IMR-90 (cell line): ENCODE measurements around the gene FKTN. TPM values are rescaled to one million over a fixed set of nuclear protein-coding genes. Genes with fewer than 3 reads are reported as not detected.

Experiments used
- ATAC-seq: fragments of 200-7000 bp; cut with Tn5 transposase; 2 replicates; pipeline ENCODE4 v1.9.1; 2020; ENCODE audit warnings: low read depth, mild to moderate bottlenecking, moderate library complexity
- BruUV-seq: library from RNA; stranded (reverse); fragments of 400-500 nt; replicated peaks from 2 replicates; lab custom pipeline; 2021; lab: Mats Ljungman, UMichigan
- CTCF ChIA-PET: fragments of 300-600 bp; formaldehyde crosslinking; extraction: SDS; loops from one replicate; lab custom pipeline; 2021; ENCODE audit warnings: antibody characterized with exemption; lab: Yijun Ruan, JAX
- POLR2A ChIA-PET: fragments of 300-600 bp; sonication (Branson Sonifier 250); formaldehyde crosslinking; loops from one replicate; lab custom pipeline; 2022; ENCODE audit warnings: antibody characterized with exemption; ENCODE audit not compliant: unreplicated experiment; lab: Charles Lee
- DNase-seq: peaks from one replicate; pipeline ENCODE4 v3.0.0; 2013
- H2AFZ ChIP-seq: replicated peaks from 2 replicates; pipeline ENCODE3; 2013; ENCODE audit warnings: low read length, mild to moderate bottlenecking; ENCODE audit not compliant: poor library complexity
- H2AK5ac ChIP-seq: 2 replicates; pipeline ENCODE4 v1.6.1; 2013; ENCODE audit warnings: low read depth, low read length, inconsistent platforms
- H2AK9ac ChIP-seq: replicated peaks from 2 replicates; pipeline ENCODE3; 2013; ENCODE audit warnings: mild to moderate bottlenecking, low read depth, low read length, moderate library complexity; ENCODE audit not compliant: poor library complexity
- H2BK120ac ChIP-seq: 2 replicates; pipeline ENCODE4 v1.6.1; 2013; ENCODE audit warnings: low read depth, low read length, inconsistent platforms
- H2BK15ac ChIP-seq: 3 replicates; pipeline ENCODE4 v1.6.1; 2013; ENCODE audit warnings: low read depth, low read length, inconsistent platforms
- H2BK20ac ChIP-seq: 2 replicates; pipeline ENCODE4 v1.6.1; 2013; ENCODE audit warnings: low read depth, mild to moderate bottlenecking, inconsistent platforms, low read length, moderate library complexity
- H2BK5ac ChIP-seq: 2 replicates; pipeline ENCODE4 v1.6.1; 2013; ENCODE audit warnings: mild to moderate bottlenecking, low read depth, low read length, inconsistent platforms; ENCODE audit not compliant: poor library complexity, severe bottlenecking
- H3K14ac ChIP-seq: replicated peaks from 2 replicates; pipeline ENCODE4 v1.6.1; 2013; ENCODE audit warnings: low read depth, low read length, inconsistent platforms
- H3K18ac ChIP-seq: 2 replicates; pipeline ENCODE4 v1.6.1; 2013; ENCODE audit warnings: low read depth, low read length, control low read depth
- H3K23ac ChIP-seq: 2 replicates; pipeline ENCODE4 v1.6.1; 2013; ENCODE audit warnings: low read depth, low read length, inconsistent platforms
- H3K27ac ChIP-seq: 2 replicates; pipeline ENCODE4 v1.5.1; 2013; ENCODE audit warnings: mild to moderate bottlenecking, control low read depth, low read length; ENCODE audit not compliant: insufficient read depth
- H3K27me3 ChIP-seq: 2 replicates; pipeline ENCODE4 v1.6.1; 2013; ENCODE audit warnings: low read length; ENCODE audit not compliant: control insufficient read depth, insufficient read depth
- H3K36me3 ChIP-seq: 2 replicates; pipeline ENCODE4 v1.6.1; 2013; ENCODE audit warnings: low read length, mixed read lengths; ENCODE audit not compliant: control insufficient read depth, insufficient read depth
- H3K4ac ChIP-seq: 2 replicates; pipeline ENCODE4 v1.6.1; 2013; ENCODE audit warnings: low read depth, low read length, inconsistent platforms
- H3K4me1 ChIP-seq: 2 replicates; pipeline ENCODE4 v1.6.1; 2013; ENCODE audit warnings: low read length, mixed read lengths; ENCODE audit not compliant: control insufficient read depth, insufficient read depth
- H3K4me2 ChIP-seq: 2 replicates; pipeline ENCODE4 v1.6.1; 2013; ENCODE audit warnings: low read depth, mild to moderate bottlenecking, control low read depth, low read length, moderate library complexity
- H3K4me3 ChIP-seq: 2 replicates; pipeline ENCODE4 v1.5.1; 2013; ENCODE audit warnings: low read depth, mild to moderate bottlenecking, control low read depth, low read length, moderate library complexity; ENCODE audit not compliant: insufficient read depth
- H3K56ac ChIP-seq: 2 replicates; pipeline ENCODE4 v1.6.1; 2013; ENCODE audit warnings: low read length, inconsistent platforms; ENCODE audit not compliant: insufficient read depth; ENCODE audit errors: extremely low read depth
- H3K79me1 ChIP-seq, 2 experiments: 2 replicates each; pipeline ENCODE4 v1.6.1; 2013; ENCODE audit warnings: low read length in 2 of 2, inconsistent platforms in 1 of 2, low read depth in 1 of 2
- H3K9ac ChIP-seq: 2 replicates; pipeline ENCODE4 v1.6.1; 2013; ENCODE audit warnings: low read depth, low read length, control low read depth
- H3K9me1 ChIP-seq: 2 replicates; pipeline ENCODE4 v1.6.1; 2013; ENCODE audit warnings: low read length, inconsistent platforms; ENCODE audit not compliant: insufficient read depth
- H3K9me3 ChIP-seq: 2 replicates; pipeline ENCODE4 v1.6.1; 2013; ENCODE audit warnings: low read length; ENCODE audit not compliant: control insufficient read depth, insufficient read depth
- H4K20me1 ChIP-seq: 2 replicates; pipeline ENCODE4 v1.6.1; 2013; ENCODE audit warnings: low read length, inconsistent platforms; ENCODE audit not compliant: insufficient read depth
- H4K5ac ChIP-seq: 2 replicates; pipeline ENCODE4 v1.6.1; 2013; ENCODE audit warnings: mild to moderate bottlenecking, low read depth, low read length, control low read depth
- H4K8ac ChIP-seq, 2 experiments: 2 replicates each; pipeline ENCODE4 v1.6.1; 2013; ENCODE audit warnings: low read depth in 2 of 2, low read length in 2 of 2, control low read depth in 1 of 2, inconsistent platforms in 1 of 2
- H4K91ac ChIP-seq: 2 replicates; pipeline ENCODE4 v1.6.1; 2013; ENCODE audit warnings: low read depth, low read length, inconsistent platforms; ENCODE audit not compliant: insufficient read depth
- BHLHE40 ChIP-seq: fragments of 150-350 bp; IDR thresholded peaks from 2 replicates; pipeline ENCODE4 v1.6.1; 2016; ENCODE audit warnings: mild to moderate bottlenecking, low read depth, low read length
- CEBPB ChIP-seq: IDR thresholded peaks from 2 replicates; pipeline ENCODE4 v1.6.1; 2012; ENCODE audit warnings: low read depth, low read length, improper control_type of control experiment
- CHD1 ChIP-seq: IDR thresholded peaks from 2 replicates; pipeline ENCODE4 v1.6.1; 2012; ENCODE audit warnings: low read depth, low read length, improper control_type of control experiment
- CTCF ChIP-seq: conservative IDR thresholded peaks from 2 replicates; pipeline ENCODE4 v1.5.1; 2012; ENCODE audit warnings: mild to moderate bottlenecking, low read depth, low read length, improper control_type of control experiment
- FOS ChIP-seq: fragments of 150-350 bp; IDR thresholded peaks from 2 replicates; pipeline ENCODE4 v1.6.1; 2016; ENCODE audit warnings: low read depth, low read length
- MAFK ChIP-seq: IDR thresholded peaks from 2 replicates; pipeline ENCODE4 v1.6.1; 2012; ENCODE audit warnings: low read depth, low read length, improper control_type of control experiment
- MAZ ChIP-seq: IDR thresholded peaks from 2 replicates; pipeline ENCODE4 v1.6.1; 2012; ENCODE audit warnings: low read depth, mild to moderate bottlenecking, low read length, improper control_type of control experiment, moderate library complexity, borderline replicate concordance
- MXI1 ChIP-seq: IDR thresholded peaks from 2 replicates; pipeline ENCODE4 v1.6.1; 2012; ENCODE audit warnings: low read depth, mild to moderate bottlenecking, low read length, moderate library complexity, borderline replicate concordance
- NFE2L2 ChIP-seq: fragments of 150-350 bp; IDR thresholded peaks from 2 replicates; pipeline ENCODE4 v1.6.1; 2016; ENCODE audit warnings: low read depth, mild to moderate bottlenecking, low read length
- POLR2A ChIP-seq: IDR thresholded peaks from 2 replicates; pipeline ENCODE4 v1.6.1; 2012; ENCODE audit warnings: mild to moderate bottlenecking, low read depth, low read length
- RAD21 ChIP-seq: IDR thresholded peaks from 2 replicates; pipeline ENCODE4 v1.6.1; 2012; ENCODE audit warnings: low read length, improper control_type of control experiment
- RCOR1 ChIP-seq: IDR thresholded peaks from 2 replicates; pipeline ENCODE4 v1.6.1; 2012; ENCODE audit warnings: mild to moderate bottlenecking, low read length, improper control_type of control experiment; ENCODE audit not compliant: insufficient replicate concordance
- RFX5 ChIP-seq: IDR thresholded peaks from 2 replicates; pipeline ENCODE4 v1.8.0; 2012; ENCODE audit warnings: low read depth, mild to moderate bottlenecking, low read length, moderate library complexity
- SMC3 ChIP-seq: fragments of 150-350 bp; IDR thresholded peaks from 2 replicates; pipeline ENCODE4 v1.6.1; 2016; ENCODE audit warnings: low read depth, mild to moderate bottlenecking, antibody characterized with exemption, low read length, moderate library complexity
- WGBS, 2 experiments: methylation state at CpG; one replicate each; pipeline versions ENCODE4 v1.1.5 to v1.1.7; 2013; ENCODE audit warnings: missing lambda C conversion rate in 2 of 2; ENCODE audit not compliant: insufficient read length in 1 of 2; ENCODE audit errors: extremely low coverage in 2 of 2; 5-methylcytosine and 5-hydroxymethylcytosine counted together
- dilution Hi-C: fragments of 300-500 bp; cut with HindIII; formaldehyde crosslinking; loops from one replicate; pipeline ENCODE4 v1.14.3; 2018; ENCODE audit warnings: low sequenced_read_pairs; ENCODE audit not compliant: unreplicated experiment
- in situ Hi-C: fragments of 300-500 bp; cut with MboI; formaldehyde crosslinking; loops from 3 replicates; pipeline ENCODE4 v1.14.3; 2019; ENCODE audit warnings: low sequenced_read_pairs, inconsistent platforms, mixed read lengths
- intact Hi-C: fragments of 100-400 bp; cut with micrococcal nuclease; formaldehyde crosslinking; loops from 2 replicates; pipeline ENCODE4 v1.10.0; 2022
- polyA plus RNA-seq, 3 experiments: library from polyadenylated mRNA; depleted of rRNA; stranded (reverse); fragments of >200 nt; gene quantifications; 2 replicates each; pipeline ENCODE4 v1.2.3, GENCODE V29; 2012; ENCODE audit warnings: low replicate concordance in 1 of 3
- total RNA-seq: library from RNA; depleted of rRNA; stranded (reverse); fragments of >200 nt; gene quantifications from 2 replicates; pipeline ENCODE4 v1.2.3, GENCODE V29; 2012
- TF ChIP-seq, protein P1 (sequence below): fragments of 150-350 bp; IDR thresholded peaks from 2 replicates; pipeline ENCODE4 v1.6.1; 2016; ENCODE audit warnings: low read depth, mild to moderate bottlenecking, low read length, moderate library complexity, borderline replicate concordance
- TF ChIP-seq, protein P2 (sequence below): fragments of 150-350 bp; IDR thresholded peaks from 2 replicates; pipeline ENCODE4 v1.6.1; 2017; ENCODE audit warnings: mild to moderate bottlenecking, antibody characterized with exemption, low read length, low read depth

FKTN gene
- total and polyA plus RNA-seq, 2 of the 4 experiments (the other 2 are of a cell fraction), result 8.6 to 20.3 TPM

DNA sequence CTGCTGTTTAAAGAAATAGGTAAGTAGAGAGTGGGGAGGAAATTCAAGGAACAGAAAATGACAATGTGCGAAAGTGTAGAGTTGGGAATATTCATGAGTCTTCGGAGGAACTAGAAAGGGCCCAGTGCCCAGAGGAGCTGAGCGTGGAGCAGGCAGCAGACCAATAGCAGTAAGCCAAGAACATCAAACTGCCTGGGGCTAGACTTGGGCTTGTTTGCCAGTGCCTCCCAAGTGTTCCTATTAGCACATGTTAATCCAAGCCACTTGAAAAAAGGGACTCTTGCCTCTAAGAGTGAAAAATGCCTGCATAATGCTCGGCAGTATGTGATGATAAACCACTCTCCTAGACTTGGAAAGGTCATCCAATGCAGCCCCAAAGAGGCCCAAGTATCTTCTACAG lies 103.1 kb downstream of the FKTN start:
- Histone ChIP-seq H2BK120ac (no peak overlapping the region), H2BK20ac (no peak overlapping the region), H3K56ac (no peak overlapping the region), H3K4ac (no peak overlapping the region), H3K79me1 (no peaks in the 10 kb centered on the region), H2AFZ (no peak overlapping the region), H2BK5ac (no peak overlapping the region), H3K27me3 (peaks cover 19% of the 10 kb centered on the region), H4K8ac (no peak overlapping the region), H3K9ac (no peak overlapping the region), H2AK5ac (no peak overlapping the region), H3K18ac (no peak overlapping the region), H3K23ac (no peak overlapping the region), H3K27ac (no peak overlapping the region), H2BK15ac (no peak overlapping the region), H3K14ac (no peak overlapping the region), H4K5ac (no peak overlapping the region), H3K4me3 (no peak overlapping the region), H3K9me3 (no peaks in the 10 kb centered on the region), H3K36me3 (no peaks in the 10 kb centered on the region), H3K4me1 (no peaks in the 10 kb centered on the region), H4K20me1 (no peaks in the 10 kb centered on the region), H2AK9ac (no peak overlapping the region), H3K9me1 (no peaks in the 10 kb centered on the region), H3K4me2 (no peak overlapping the region), H4K91ac (no peak overlapping the region)
- 83 to 100% methylated on average over 1 of the region's 4 CpGs for WGBS, 2 experiments
- dilution Hi-C loops, result no loop called here
- no TSS peak for BruUV-seq
- CTCF ChIA-PET, result no interaction called here
- in situ Hi-C loops, result no loop called here
- no peak for ATAC-seq
- intact Hi-C loops, result no loop called here
- no peak for DNase-seq
- POLR2A ChIA-PET, result no interaction called here
- no peak for TF ChIP-seq RFX5
- no peak for TF ChIP-seq CTCF
- TF ChIP-seq SMC3, result no peak
- no peak for TF ChIP-seq MAFK
- TF ChIP-seq, protein P1, sequence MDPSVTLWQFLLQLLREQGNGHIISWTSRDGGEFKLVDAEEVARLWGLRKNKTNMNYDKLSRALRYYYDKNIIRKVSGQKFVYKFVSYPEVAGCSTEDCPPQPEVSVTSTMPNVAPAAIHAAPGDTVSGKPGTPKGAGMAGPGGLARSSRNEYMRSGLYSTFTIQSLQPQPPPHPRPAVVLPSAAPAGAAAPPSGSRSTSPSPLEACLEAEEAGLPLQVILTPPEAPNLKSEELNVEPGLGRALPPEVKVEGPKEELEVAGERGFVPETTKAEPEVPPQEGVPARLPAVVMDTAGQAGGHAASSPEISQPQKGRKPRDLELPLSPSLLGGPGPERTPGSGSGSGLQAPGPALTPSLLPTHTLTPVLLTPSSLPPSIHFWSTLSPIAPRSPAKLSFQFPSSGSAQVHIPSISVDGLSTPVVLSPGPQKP, result no peak
- TF ChIP-seq FOS, result no peak
- no peak for TF ChIP-seq CEBPB
- TF ChIP-seq, protein P2, sequence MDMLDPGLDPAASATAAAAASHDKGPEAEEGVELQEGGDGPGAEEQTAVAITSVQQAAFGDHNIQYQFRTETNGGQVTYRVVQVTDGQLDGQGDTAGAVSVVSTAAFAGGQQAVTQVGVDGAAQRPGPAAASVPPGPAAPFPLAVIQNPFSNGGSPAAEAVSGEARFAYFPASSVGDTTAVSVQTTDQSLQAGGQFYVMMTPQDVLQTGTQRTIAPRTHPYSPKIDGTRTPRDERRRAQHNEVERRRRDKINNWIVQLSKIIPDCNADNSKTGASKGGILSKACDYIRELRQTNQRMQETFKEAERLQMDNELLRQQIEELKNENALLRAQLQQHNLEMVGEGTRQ, result no peak
- TF ChIP-seq NFE2L2, result no peak
- TF ChIP-seq RCOR1, result no peak
- no peak for TF ChIP-seq CHD1
- no peak for TF ChIP-seq MXI1
- TF ChIP-seq POLR2A, result no peak
- TF ChIP-seq MAZ, result no peak
- no peak for TF ChIP-seq BHLHE40
- no peak for TF ChIP-seq RAD21
